SW480 (cell line): Measurements from ENCODE around the gene GCSAM.

Experiments
- DNase-seq: peaks from one replicate; pipeline ENCODE4 v3.0.0-alpha.2; 2016; ENCODE audit warnings: low spot score

Gene GCSAM

GRCh38 chr3:112104774-112105173, 28.3 kb downstream of the GCSAM start:
- no peak for DNase-seq

DNA sequence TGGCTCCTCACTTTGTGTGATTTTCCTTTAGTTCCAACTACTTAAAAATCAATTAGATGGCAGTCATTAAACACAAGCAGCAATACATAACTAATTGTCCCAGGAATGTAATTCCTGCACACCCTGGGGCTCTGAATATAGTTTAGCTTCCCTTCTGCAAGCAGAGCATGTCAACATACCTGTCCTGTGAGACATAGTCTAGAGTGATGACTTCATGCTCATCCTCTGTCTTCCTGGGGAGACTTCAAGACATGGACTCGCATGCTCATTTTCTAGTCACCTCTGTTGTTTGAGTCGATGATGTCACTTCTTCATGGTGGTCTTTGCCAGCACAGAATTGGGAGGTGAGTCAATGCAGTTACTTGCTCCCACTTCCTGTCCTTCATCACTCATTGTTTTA, 31.1 kb downstream of the GCSAM start:
- DNase-seq: no peak

DNA sequence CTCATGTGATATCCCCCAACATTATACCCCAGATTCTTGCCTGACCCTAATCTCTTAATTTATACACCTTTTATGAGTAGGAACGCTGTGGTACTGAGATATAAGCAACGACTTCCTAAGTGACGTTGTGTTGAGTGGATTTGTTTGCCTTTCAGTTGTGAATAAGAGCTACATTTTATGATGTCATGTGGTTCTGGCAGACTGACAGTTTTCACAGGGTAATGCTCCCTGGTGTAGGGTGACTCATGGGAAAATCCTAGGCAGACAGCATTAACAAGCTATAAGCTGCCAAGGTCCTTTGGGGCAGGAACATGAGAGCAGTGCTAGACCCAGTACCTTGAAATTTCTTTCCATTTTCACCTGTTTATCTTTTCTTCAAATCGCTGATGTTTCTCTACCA, 35.7 kb downstream of the GCSAM start:
- DNase-seq: peak; percentile 86

DNA sequence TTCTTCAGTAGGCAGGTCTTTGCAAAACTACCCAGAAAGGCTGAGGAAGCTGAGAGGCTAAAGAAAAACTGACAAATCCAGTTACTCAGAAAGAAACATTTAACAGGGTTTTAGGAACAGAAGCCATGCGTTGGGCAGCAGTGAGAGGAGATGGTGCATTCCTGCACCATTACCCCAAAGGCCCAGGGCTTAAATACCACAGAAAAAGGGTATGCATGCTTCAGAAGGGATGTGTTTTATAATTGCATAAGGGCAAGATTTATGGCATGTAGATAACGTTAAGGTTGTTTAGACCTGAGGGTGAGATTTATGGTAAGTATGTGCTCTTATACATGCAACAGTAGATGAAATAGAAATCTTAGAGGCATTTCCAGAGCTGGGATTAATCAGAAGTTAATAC, 36.9 kb downstream of the GCSAM start:
- DNase-seq: no peak

DNA sequence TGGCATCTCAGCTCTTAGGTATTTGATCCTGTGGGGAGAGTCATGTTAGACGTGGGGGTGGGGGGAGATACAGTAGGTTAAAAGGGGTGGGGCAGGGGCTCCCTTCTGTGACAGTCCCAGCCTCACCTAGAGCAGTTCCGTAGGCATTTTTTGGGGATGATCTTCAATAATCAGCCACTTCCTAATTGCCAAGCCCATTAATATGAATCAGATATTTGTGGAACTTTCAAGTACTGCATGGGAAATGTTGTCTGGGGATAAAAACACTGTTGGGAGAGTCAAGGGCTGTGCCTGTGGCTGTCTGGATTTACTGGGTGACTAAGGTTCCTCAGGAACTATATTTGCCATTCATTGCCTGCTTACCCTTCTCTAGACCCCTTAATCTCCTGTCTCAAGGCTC, 37.3 kb downstream of the GCSAM start:
- DNase-seq: no peak

DNA sequence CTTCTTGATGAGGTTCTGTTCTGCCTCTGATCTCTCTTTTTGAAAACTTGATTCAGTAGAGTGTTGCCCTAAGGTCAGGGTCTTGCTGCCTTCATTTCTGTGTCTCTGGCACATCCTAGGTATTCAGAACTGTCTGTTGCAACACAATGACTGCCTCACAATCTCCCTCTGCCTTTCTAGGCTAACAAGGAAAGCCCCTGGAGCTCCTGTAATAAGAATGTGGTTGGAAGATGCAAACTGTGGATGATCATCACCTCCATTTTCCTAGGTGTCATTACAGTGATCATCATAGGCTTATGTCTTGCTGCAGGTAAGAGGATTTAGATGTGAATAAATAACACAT, 39.9 kb downstream of the GCSAM start:
- no peak for DNase-seq

GRCh38 chr3:112092496-112093179, 40.4 kb downstream of the GCSAM start:
- no peak for DNase-seq

GRCh38 chr3:112090887-112091586, 42.0 kb downstream of the GCSAM start:
- no peak for DNase-seq

DNA sequence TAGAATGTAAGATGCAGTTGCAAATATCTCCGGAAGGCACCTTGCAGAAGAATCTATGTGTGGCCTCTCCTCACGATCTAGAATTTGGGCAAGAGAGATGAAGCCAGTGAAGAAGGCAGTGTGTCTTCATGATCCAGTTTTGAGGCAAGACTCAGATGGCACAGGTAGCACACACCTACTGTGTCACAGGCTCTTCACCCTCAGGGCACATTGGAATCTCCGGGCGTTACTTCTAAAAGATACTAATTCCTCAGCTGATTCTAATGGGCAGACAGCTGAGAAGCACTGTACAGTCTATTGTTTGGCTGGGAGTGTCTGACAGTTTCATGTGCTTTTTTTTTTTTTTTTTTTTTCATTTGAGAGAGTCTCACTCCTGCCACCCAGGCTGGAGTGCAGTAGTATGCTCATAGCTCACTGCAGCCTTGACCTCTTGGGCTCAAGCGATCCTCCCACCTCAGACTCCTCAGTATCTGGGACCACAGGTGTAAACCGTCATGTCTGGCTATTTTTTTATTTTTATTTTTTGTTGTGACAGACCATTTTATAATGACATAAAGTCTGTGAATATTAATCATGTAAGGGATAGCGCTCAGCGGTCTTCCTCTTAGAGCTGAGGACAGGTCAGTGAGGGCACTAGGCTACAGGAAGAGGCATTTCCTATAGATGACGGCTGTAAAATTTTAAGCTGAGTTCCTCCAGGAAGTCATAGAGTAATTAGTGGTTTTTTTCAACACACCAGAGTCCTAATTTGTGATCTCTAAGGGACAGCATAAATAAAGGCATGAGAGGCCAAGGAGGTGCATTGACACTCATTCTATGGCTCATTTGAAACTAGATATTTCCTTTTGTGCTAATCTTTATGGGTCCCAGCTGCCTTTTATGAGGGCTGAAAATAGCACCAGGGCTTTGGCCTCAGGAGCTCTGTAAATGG, 42.8 kb downstream of the GCSAM start:
- DNase-seq: peak; percentile 6

DNA sequence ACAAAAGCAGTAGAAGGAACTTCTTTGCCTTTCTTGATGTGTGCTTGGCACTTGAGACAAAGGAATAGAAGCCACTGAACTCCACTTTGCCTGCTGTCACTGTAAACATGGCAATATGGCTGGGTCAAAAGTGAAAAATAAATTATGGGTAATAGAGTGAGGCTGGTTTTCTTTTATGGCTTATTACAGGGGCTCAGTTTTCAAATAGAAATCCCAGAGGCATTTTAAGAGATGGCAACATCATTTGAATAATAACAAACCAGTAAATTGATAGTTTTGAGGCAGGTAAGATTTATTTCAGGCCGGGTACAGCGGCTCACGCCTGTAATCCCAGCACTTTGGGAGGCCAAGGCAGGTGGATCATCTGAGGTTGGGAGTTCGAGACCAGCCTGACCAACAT, 44.1 kb downstream of the GCSAM start:
- DNase-seq: no peak

DNA sequence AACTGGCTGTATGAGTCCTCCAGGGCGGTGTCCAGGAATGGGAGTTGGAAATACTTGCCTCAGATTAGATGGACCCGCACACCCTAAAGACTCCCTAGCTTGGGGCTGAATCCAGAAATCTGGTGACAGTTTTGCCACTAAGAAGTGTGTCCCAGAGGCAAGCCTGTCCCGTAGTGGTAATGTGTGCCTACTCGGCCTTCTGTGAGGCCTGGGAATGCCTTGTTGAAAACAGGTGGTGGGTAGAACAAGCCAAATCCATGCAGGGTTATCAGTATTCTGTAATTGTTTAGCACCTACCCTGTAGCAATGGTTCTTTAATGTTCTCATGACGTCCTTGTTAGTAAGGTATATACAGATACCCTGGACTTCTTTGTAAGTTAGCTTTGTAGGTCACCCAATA, 45.3 kb downstream of the GCSAM start:
- no peak for DNase-seq

- DNase-seq: peak; percentile 38
These were observed 46.0 kb downstream of the GCSAM start for GRCh38 chr3:112086875-112087524.

DNA sequence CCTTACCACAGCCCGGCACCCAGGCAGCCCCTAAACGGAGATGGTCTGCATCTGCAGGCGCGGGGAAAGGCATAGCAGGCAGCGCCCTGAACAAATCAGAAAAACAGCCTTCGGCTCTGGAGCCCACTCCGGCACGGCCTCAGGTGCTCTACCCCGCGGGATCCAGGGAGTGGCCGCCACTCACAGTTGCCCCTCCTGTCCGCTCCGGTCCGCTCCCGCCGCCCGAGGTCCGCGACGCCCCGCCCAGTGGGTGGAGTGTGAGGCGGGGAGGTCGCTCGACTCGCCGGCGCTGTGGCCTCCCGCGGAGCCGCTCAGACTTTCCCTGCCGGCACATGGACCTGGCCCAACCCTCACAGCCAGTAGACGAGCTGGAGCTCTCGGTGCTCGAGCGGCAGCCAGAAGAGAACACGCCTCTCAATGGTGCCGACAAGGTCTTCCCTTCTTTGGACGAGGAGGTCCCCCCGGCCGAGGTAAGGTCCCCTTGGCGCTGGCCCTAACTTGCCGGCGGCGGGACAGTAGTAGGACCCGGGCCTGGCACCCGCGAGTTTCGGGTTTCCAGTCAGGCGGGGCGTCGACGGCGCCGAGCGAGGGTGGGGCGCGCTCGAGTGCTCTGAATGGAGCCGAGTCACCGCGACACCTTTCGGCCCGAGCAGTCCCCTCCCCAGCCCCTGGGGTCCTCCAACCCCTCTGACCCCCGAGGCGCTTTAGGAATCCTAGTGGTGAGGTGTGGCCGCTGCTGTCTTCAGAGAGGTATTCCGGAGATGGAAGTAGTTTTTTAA, 46.8 kb downstream of the GCSAM start, which contains the start of gene C3orf52:
Gene C3orf52 (plus strand): TSS at position 314 of the 779 bp plus-strand sequence. CDS start 19 bp downstream, at position 333.
- DNase-seq: peak; percentile 84

GRCh38 chr3:112085735-112086075, 47.3 kb downstream of the GCSAM start:
- DNase-seq: no peak

GRCh38 chr3:112084980-112085705, 47.9 kb downstream of the GCSAM start:
- peak; percentile 44 for DNase-seq

DNA sequence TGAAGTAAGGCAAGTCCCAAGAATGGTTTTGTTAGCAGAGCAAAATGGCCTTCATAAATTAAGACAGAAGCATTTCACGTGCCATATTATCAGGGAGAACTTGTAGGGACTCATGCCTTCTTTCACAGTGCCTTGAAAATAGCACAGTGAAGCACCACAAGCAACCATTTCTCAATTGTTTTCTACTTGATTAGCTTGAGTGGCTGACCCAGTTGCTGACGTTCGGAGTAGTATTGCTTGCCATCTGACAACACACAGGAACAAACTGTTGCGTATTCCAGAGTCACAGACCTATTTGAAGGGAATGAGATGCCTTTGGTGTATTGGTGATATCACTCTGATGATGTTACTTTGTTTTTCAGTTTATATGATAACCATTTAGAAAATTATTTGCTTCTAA, 49.8 kb downstream of the GCSAM start:
- no peak for DNase-seq

GRCh38 chr3:112078125-112079083, 54.6 kb downstream of the GCSAM start:
- DNase-seq: no peak

- peak; percentile 98 for DNase-seq
These were observed 58.2 kb downstream of the GCSAM start for GRCh38 chr3:112074616-112075497.

- no peak for DNase-seq
These were observed 59.0 kb downstream of the GCSAM start for GRCh38 chr3:112074006-112074405.
